ENCODE results near the gene TNPO3.

DNA sequence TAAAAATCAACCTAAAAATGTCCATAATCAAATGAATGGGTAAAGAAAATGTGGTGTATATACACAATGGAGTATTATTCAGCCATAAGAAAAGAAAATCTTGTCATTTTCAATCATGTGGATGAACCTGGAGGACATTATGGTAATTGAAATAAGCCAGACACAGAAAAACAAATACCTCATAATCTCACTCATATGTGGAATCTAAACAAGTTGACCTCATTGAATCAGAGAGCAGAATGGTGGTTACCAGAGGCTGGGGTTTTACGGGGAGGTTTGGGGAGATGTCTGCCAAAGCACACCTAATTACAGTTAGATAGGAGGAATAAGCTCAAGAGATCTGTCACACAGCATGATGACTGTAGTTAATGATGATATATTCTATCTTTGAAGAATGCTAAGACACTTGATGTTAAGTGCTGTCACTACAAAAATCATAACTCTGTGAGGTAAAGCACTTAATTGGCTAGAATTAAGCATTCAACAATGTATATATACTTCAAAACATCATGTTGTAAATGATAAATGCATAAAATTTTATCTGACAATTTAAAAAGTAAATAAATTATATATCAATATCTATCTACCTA lies 39.1 kb upstream of the TNPO3 start:
- TF ChIP-seq, protein P1, sequence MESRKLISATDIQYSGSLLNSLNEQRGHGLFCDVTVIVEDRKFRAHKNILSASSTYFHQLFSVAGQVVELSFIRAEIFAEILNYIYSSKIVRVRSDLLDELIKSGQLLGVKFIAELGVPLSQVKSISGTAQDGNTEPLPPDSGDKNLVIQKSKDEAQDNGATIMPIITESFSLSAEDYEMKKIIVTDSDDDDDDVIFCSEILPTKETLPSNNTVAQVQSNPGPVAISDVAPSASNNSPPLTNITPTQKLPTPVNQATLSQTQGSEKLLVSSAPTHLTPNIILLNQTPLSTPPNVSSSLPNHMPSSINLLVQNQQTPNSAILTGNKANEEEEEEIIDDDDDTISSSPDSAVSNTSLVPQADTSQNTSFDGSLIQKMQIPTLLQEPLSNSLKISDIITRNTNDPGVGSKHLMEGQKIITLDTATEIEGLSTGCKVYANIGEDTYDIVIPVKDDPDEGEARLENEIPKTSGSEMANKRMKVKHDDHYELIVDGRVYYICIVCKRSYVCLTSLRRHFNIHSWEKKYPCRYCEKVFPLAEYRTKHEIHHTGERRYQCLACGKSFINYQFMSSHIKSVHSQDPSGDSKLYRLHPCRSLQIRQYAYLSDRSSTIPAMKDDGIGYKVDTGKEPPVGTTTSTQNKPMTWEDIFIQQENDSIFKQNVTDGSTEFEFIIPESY (IDR thresholded peaks at IDR 0.05; ENCODE audit: extremely low read depth, insufficient replicate concordance, low read length), result no peak
- TF ChIP-seq, protein P2, sequence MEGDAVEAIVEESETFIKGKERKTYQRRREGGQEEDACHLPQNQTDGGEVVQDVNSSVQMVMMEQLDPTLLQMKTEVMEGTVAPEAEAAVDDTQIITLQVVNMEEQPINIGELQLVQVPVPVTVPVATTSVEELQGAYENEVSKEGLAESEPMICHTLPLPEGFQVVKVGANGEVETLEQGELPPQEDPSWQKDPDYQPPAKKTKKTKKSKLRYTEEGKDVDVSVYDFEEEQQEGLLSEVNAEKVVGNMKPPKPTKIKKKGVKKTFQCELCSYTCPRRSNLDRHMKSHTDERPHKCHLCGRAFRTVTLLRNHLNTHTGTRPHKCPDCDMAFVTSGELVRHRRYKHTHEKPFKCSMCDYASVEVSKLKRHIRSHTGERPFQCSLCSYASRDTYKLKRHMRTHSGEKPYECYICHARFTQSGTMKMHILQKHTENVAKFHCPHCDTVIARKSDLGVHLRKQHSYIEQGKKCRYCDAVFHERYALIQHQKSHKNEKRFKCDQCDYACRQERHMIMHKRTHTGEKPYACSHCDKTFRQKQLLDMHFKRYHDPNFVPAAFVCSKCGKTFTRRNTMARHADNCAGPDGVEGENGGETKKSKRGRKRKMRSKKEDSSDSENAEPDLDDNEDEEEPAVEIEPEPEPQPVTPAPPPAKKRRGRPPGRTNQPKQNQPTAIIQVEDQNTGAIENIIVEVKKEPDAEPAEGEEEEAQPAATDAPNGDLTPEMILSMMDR (IDR thresholded peaks at IDR 0.05 in 2 of 3, conservative IDR thresholded peaks at IDR 0.05 in 1 of 3; ENCODE audit: borderline replicate concordance in 1 of 3, insufficient read depth in 1 of 3, low read depth in 2 of 3, low read length in 2 of 3), result no peak
